Measurements from ENCODE around the gene ARHGAP15.

GRCh38 chr2:143560724-143561123 lies 431.5 kb downstream of the ARHGAP15 start:
- no peak for TF ChIP-seq POLR2A (IDR thresholded peaks at IDR 0.05)
- TF ChIP-seq, protein P1, sequence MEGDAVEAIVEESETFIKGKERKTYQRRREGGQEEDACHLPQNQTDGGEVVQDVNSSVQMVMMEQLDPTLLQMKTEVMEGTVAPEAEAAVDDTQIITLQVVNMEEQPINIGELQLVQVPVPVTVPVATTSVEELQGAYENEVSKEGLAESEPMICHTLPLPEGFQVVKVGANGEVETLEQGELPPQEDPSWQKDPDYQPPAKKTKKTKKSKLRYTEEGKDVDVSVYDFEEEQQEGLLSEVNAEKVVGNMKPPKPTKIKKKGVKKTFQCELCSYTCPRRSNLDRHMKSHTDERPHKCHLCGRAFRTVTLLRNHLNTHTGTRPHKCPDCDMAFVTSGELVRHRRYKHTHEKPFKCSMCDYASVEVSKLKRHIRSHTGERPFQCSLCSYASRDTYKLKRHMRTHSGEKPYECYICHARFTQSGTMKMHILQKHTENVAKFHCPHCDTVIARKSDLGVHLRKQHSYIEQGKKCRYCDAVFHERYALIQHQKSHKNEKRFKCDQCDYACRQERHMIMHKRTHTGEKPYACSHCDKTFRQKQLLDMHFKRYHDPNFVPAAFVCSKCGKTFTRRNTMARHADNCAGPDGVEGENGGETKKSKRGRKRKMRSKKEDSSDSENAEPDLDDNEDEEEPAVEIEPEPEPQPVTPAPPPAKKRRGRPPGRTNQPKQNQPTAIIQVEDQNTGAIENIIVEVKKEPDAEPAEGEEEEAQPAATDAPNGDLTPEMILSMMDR (IDR thresholded peaks at IDR 0.05), result no peak
- TF ChIP-seq EP300 (IDR thresholded peaks at IDR 0.05), result no peak
